HepG2 (cell line): Measurements from ENCODE around the gene FARSB. TPM values are rescaled to one million over a fixed set of nuclear protein-coding genes. Genes with fewer than 3 reads are reported as not detected.
A peak's percentile ranks its signal among the peaks of the same experiment; 100 is the strongest.

Source experiments
- BRCA1 ChIP-seq: sonication (generic); formaldehyde crosslinking; IDR thresholded peaks from 2 replicates; pipeline ENCODE4 v1.4.0; 2020; ENCODE audit warnings: missing genetic modification reagents
- ESRRA ChIP-seq: sonication (generic); formaldehyde crosslinking; IDR thresholded peaks from 2 replicates; pipeline ENCODE4 v1.5.1; 2020; ENCODE audit warnings: mild to moderate bottlenecking, low read depth, missing genetic modification reagents
- FLYWCH1 ChIP-seq: sonication (generic); formaldehyde crosslinking; IDR thresholded peaks from 2 replicates; pipeline ENCODE4 v1.8.1; 2023; ENCODE audit warnings: mild to moderate bottlenecking, missing genetic modification reagents
- KAT2B ChIP-seq: fragments of 150-350 bp; IDR thresholded peaks from 2 replicates; pipeline ENCODE4 v1.6.1; 2014; ENCODE audit warnings: low read depth, low read length, borderline replicate concordance
- PHF21A ChIP-seq: sonication (generic); formaldehyde crosslinking; IDR thresholded peaks from 2 replicates; pipeline ENCODE4 v1.5.0; 2020; ENCODE audit warnings: mild to moderate bottlenecking, missing genetic modification reagents
- RFX1 ChIP-seq: fragments of 450-650 bp; IDR thresholded peaks from 2 replicates; pipeline ENCODE4 v1.6.1; 2017
- XBP1 ChIP-seq: sonication (generic); formaldehyde crosslinking; IDR thresholded peaks from 2 replicates; pipeline ENCODE4 v1.5.0; 2020; ENCODE audit warnings: missing genetic modification reagents
- ZC3H13 ChIP-seq: sonication (generic); formaldehyde crosslinking; IDR thresholded peaks from 2 replicates; pipeline ENCODE4 v1.8.1; 2023; ENCODE audit warnings: mild to moderate bottlenecking, missing genetic modification reagents, moderate library complexity
- ZNF274 ChIP-seq: sonication (generic); formaldehyde crosslinking; IDR thresholded peaks from 2 replicates; pipeline ENCODE4 v1.5.1; 2020; ENCODE audit warnings: mild to moderate bottlenecking, missing genetic modification reagents
- ZNF367 ChIP-seq: sonication (generic); formaldehyde crosslinking; IDR thresholded peaks from 2 replicates; pipeline ENCODE4 v1.4.0; 2020; ENCODE audit warnings: missing genetic modification reagents, borderline replicate concordance
- ZNF549 ChIP-seq: sonication (generic); formaldehyde crosslinking; IDR thresholded peaks from 2 replicates; pipeline ENCODE4 v1.5.0; 2020; ENCODE audit warnings: missing genetic modification reagents
- ZNF572 ChIP-seq: sonication (generic); formaldehyde crosslinking; IDR thresholded peaks from 2 replicates; pipeline ENCODE4 v1.5.1; 2020; ENCODE audit warnings: mild to moderate bottlenecking, missing genetic modification reagents
- ZNF674 ChIP-seq: sonication (generic); formaldehyde crosslinking; IDR thresholded peaks from 2 replicates; pipeline ENCODE4 v1.5.0; 2020; ENCODE audit warnings: low read depth, mild to moderate bottlenecking, missing genetic modification reagents
- ZNF75D ChIP-seq: sonication (generic); formaldehyde crosslinking; IDR thresholded peaks from 2 replicates; pipeline ENCODE4 v1.8.1; 2023; ENCODE audit warnings: missing genetic modification reagents, mild to moderate bottlenecking, borderline replicate concordance
- ZNF792 ChIP-seq: IDR thresholded peaks from 2 replicates; pipeline ENCODE4 v1.6.1; 2016
- ZNF891 ChIP-seq: sonication (generic); formaldehyde crosslinking; IDR thresholded peaks from 2 replicates; pipeline ENCODE4 v1.5.0; 2020; ENCODE audit warnings: mild to moderate bottlenecking, missing genetic modification reagents
- polyA plus RNA-seq, 8 experiments: library from polyadenylated mRNA; depleted of rRNA in 3 of 8; stranded (reverse) in 7 of 8; unstranded in 1 of 8; fragments of >200 nt; fragmentation: Illumina TruSeq in 4 of 8; extraction: Trizol in 4 of 8; gene quantifications; 2 replicates each; pipeline versions ENCODE4 v1.2.1 to v1.2.3, GENCODE V29; 2011 to 2016; ENCODE audit warnings: low read depth in 4 of 8, missing spikeins in 1 of 8, mixed read lengths in 1 of 8; ENCODE audit not compliant: insufficient read depth in 1 of 8
- total RNA-seq, 5 experiments: library from RNA; depleted of rRNA; stranded (reverse); fragments of >200 nt; fragmentation: Illumina TruSeq; extraction: Trizol; gene quantifications; 2 replicates each; pipeline ENCODE4 v1.2.3, GENCODE V29; 2016; ENCODE audit warnings: low read depth in 1 of 5
- TF ChIP-seq, protein P1 (sequence below): sonication (generic); formaldehyde crosslinking; IDR thresholded peaks from 2 replicates; pipeline ENCODE4 v1.5.1; 2020; ENCODE audit warnings: mild to moderate bottlenecking, missing genetic modification reagents
- TF ChIP-seq, protein P2 (sequence below): sonication (generic); formaldehyde crosslinking; IDR thresholded peaks from 2 replicates; pipeline ENCODE4 v1.8.1; 2023; ENCODE audit warnings: missing genetic modification reagents, mild to moderate bottlenecking, borderline replicate concordance
- TF ChIP-seq, protein P3 (sequence below): sonication (generic); formaldehyde crosslinking; IDR thresholded peaks from 2 replicates; pipeline ENCODE4 v1.8.1; 2023; ENCODE audit warnings: mild to moderate bottlenecking, moderate library complexity, missing genetic modification reagents
- TF ChIP-seq, protein P4 (sequence below): sonication (generic); formaldehyde crosslinking; IDR thresholded peaks from 2 replicates; pipeline ENCODE4 v1.4.0; 2020; ENCODE audit warnings: missing genetic modification reagents

FARSB gene
- total and polyA plus RNA-seq, 2 of the 13 experiments (the other 11 are each of a cell fraction or from before 2014, with no cell fraction given) = 23.3 to 45.9 TPM

DNA sequence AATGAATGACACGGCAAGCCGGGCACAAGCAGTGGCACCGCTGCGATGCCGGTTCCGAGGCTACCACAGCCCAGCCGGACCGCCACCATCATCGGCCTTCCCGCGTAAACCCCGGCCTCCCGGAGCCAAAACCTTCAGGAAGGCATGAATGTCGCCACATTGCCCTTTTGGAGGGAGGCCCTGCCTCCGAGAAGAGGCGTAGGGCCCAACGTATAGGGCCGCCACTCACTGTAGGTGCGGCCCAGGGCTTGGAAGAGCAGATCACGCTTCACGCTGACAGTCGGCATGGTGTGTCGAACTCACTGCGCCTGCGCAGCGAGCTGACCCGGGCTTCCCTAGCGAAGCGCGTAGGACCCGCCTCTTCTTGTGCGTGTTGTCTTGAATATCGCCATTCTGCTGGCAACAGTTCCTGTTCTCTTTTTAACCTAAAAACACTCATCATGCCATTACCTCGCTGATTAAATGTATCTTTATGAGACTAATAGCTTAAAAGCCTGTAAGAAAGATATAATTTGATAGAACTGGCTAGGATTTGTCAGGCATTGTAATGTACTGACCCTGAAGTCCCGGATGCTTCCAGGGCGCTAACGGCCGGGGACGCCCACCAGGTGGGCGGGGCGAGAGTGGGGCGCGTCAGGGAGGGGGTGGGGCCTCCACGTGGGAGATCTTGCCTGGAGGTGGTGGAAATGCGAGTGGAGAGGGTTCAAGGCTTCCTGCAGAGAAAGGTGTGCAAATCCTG is at the start of gene FARSB (continued):
- TF ChIP-seq, protein P1, sequence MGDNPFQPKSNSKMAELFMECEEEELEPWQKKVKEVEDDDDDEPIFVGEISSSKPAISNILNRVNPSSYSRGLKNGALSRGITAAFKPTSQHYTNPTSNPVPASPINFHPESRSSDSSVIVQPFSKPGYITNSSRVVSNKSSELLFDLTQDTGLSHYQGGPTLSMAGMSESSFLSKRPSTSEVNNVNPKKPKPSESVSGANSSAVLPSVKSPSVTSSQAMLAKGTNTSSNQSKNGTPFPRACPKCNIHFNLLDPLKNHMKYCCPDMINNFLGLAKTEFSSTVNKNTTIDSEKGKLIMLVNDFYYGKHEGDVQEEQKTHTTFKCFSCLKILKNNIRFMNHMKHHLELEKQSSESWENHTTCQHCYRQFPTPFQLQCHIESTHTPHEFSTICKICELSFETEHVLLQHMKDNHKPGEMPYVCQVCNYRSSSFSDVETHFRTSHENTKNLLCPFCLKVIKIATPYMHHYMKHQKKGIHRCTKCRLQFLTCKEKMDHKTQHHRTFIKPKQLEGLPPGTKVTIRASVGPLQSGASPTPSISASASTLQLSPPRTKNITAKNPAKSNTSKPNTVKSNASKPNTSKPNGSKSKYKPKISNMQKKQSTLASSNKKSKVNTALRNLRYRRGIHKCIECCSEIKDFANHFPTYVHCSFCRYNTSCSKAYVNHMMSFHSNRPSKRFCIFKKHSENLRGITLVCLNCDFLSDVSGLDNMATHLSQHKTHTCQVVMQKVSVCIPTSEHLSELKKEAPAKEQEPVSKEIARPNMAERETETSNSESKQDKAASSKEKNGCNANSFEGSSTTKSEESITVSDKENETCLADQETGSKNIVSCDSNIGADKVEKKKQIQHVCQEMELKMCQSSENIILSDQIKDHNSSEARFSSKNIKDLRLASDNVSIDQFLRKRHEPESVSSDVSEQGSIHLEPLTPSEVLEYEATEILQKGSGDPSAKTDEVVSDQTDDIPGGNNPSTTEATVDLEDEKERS (CRISPR knock-in tag) = peak; percentile 50; the same call in 1 of the 2 replicates
- TF ChIP-seq RFX1 = no peak
- TF ChIP-seq ZNF549 (CRISPR knock-in tag) = no peak
- TF ChIP-seq ZNF572 (CRISPR knock-in tag) = no peak
- TF ChIP-seq, protein P2, sequence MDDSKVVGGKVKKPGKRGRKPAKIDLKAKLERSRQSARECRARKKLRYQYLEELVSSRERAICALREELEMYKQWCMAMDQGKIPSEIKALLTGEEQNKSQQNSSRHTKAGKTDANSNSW (CRISPR knock-in tag) = 0 out of 2 replicates have a peak, but pooled peaks have one; percentile 38
- TF ChIP-seq BRCA1 = no peak
- no peak for TF ChIP-seq ZNF674
- TF ChIP-seq ZNF75D (CRISPR knock-in tag) = no peak; the same call in 1 of the 2 replicates
- TF ChIP-seq ZC3H13 (CRISPR knock-in tag) = no peak; the same call in 1 of the 2 replicates
- no peak for TF ChIP-seq KAT2B
- TF ChIP-seq FLYWCH1 (CRISPR knock-in tag) = no peak
- TF ChIP-seq ZNF367 (CRISPR knock-in tag) = no peak; the same call in 1 of the 2 replicates
- TF ChIP-seq ZNF274 (CRISPR knock-in tag) = peak; percentile 90
- TF ChIP-seq PHF21A = no peak
- TF ChIP-seq ESRRA (CRISPR knock-in tag) = peak; percentile 16; the same call in 1 of the 2 replicates
- peak; percentile 91 for TF ChIP-seq ZNF891
- no peak for TF ChIP-seq XBP1 (CRISPR knock-in tag)
- TF ChIP-seq, protein P3, sequence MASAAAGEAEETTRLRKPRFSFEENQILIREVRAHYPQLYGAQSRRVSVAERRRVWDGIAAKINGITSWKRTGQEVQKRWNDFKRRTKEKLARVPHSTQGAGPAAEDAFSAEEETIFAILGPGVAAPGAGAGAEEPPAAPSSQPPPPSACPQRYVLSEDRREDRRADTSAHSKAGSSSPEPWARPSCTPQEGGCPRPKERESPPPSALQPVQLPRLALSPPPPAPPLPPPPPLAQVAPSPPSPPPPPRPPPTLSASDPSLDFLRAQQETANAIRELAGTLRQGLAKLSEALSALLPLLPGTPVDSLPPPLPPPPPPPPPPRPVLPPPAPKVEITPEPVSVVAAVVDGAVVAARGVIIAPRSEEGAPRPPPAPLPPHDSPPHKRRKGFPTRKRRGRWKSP (CRISPR knock-in tag) = peak; percentile 89
- TF ChIP-seq, protein P4, sequence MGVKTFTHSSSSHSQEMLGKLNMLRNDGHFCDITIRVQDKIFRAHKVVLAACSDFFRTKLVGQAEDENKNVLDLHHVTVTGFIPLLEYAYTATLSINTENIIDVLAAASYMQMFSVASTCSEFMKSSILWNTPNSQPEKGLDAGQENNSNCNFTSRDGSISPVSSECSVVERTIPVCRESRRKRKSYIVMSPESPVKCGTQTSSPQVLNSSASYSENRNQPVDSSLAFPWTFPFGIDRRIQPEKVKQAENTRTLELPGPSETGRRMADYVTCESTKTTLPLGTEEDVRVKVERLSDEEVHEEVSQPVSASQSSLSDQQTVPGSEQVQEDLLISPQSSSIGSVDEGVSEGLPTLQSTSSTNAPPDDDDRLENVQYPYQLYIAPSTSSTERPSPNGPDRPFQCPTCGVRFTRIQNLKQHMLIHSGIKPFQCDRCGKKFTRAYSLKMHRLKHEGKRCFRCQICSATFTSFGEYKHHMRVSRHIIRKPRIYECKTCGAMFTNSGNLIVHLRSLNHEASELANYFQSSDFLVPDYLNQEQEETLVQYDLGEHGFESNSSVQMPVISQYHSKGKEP = peak; percentile 23; the same call in 1 of the 2 replicates
- TF ChIP-seq ZNF792 = no peak; the same call in 1 of the 2 replicates
